Neutrophil (primary cell): ENCODE data around the gene NPLOC4.

Experiments used
- H3K27ac ChIP-seq: fragments of 200-600 bp; sonication (generic); 2 replicates; pipeline ENCODE4 v1.5.1; 2016; ENCODE audit warnings: mild to moderate bottlenecking, moderate library complexity
- H3K27me3 ChIP-seq: fragments of 200-600 bp; sonication (generic); 2 replicates; pipeline ENCODE4 v1.6.0; 2016; ENCODE audit warnings: mild to moderate bottlenecking
- H3K36me3 ChIP-seq: fragments of 200-600 bp; sonication (generic); 2 replicates; pipeline ENCODE4 v1.5.1; 2017
- H3K4me1 ChIP-seq, 2 experiments: fragments of 200-600 bp in 1 of 2; sonication (generic) in 1 of 2; 1 replicate in 1 of 2; 2 replicates in 1 of 2; pipeline versions ENCODE4 v1.5.1 to v1.6.1; 2013 to 2016; ENCODE audit warnings: low read depth in 1 of 2, low read length in 1 of 2, mild to moderate bottlenecking in 1 of 2, moderate library complexity in 1 of 2; ENCODE audit not compliant: control insufficient read depth in 1 of 2, insufficient read depth in 1 of 2
- H3K4me3 ChIP-seq, 2 experiments: fragments of 200-600 bp in 1 of 2; sonication (generic) in 1 of 2; 1 replicate in 1 of 2; 2 replicates in 1 of 2; pipeline ENCODE4 v1.5.1; 2013 to 2016; ENCODE audit warnings: low read depth in 1 of 2, low read length in 1 of 2, mild to moderate bottlenecking in 1 of 2, moderate library complexity in 1 of 2
- H3K9me3 ChIP-seq: fragments of 200-600 bp; sonication (generic); 2 replicates; pipeline ENCODE4 v1.5.1; 2016
- TF ChIP-seq, protein P1 (sequence below): fragments of 200-600 bp; sonication (generic); IDR thresholded peaks from 2 replicates; pipeline ENCODE4 v1.5.1; 2016; ENCODE audit warnings: antibody characterized with exemption

The NPLOC4 gene

DNA sequence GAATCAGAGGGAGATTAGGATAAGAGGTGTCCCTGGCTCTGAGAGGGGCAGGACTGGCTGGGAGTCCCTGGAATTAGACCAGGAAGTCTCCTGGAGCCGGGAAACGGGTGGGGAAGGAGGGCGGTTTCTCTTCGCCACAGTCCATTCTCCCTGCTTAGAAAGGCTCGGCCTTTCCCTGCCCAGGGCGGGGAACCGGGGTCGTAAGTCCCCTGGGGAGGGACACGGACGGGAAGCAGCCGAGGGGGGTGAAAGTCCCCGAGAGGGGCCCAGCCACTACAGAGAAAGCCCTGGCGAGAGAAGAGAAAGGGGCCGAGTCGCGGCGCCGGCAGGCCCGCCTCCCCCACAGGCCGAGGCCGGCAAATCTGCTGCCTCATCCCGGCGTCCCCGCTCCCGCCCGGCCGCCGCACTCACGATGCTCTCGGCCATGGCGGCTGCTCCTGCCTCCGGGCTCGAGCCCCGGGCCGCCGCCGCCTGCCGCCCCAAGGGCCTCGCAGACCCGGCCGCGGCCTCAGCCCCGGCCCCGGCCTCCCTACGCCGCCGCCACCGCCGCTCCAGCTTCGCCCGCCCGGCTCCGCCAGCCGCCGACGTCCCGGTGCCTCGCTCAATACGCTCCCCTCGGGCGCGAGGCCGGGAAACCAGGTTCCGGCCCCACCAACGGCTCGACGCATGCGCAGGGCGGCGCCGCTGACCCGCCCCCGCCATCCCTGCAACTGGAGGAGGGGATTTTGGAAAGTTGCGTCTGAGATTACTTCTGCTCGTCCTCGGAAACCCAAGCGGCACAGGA, at the start of gene NPLOC4, which contains the start of gene TSPAN10:
TSS of gene NPLOC4 (minus strand) at position 608 of the 784 bp plus-strand sequence. CDS start at position 426, 182 bp downstream.
TSS of gene TSPAN10 (plus strand) at position 692 of the 784 bp plus-strand sequence. CDS start 5,217 bp downstream, outside the sequence.
- TF ChIP-seq, protein P1, sequence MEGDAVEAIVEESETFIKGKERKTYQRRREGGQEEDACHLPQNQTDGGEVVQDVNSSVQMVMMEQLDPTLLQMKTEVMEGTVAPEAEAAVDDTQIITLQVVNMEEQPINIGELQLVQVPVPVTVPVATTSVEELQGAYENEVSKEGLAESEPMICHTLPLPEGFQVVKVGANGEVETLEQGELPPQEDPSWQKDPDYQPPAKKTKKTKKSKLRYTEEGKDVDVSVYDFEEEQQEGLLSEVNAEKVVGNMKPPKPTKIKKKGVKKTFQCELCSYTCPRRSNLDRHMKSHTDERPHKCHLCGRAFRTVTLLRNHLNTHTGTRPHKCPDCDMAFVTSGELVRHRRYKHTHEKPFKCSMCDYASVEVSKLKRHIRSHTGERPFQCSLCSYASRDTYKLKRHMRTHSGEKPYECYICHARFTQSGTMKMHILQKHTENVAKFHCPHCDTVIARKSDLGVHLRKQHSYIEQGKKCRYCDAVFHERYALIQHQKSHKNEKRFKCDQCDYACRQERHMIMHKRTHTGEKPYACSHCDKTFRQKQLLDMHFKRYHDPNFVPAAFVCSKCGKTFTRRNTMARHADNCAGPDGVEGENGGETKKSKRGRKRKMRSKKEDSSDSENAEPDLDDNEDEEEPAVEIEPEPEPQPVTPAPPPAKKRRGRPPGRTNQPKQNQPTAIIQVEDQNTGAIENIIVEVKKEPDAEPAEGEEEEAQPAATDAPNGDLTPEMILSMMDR: no peak
- peak within 1 kb of the TSS; percentile 68 to 78 for H3K4me3 ChIP-seq
- H3K4me1 ChIP-seq: peaks cover 19 to 21% of the 10 kb centered on the region in 2 experiments
- no peaks in the 10 kb centered on the region for H3K9me3 ChIP-seq
- peak within 1 kb of the TSS; percentile 90 for H3K27ac ChIP-seq
- H3K36me3 ChIP-seq: no peaks in the 10 kb centered on the region
- H3K27me3 ChIP-seq: peaks cover 4% of the 10 kb centered on the region

DNA sequence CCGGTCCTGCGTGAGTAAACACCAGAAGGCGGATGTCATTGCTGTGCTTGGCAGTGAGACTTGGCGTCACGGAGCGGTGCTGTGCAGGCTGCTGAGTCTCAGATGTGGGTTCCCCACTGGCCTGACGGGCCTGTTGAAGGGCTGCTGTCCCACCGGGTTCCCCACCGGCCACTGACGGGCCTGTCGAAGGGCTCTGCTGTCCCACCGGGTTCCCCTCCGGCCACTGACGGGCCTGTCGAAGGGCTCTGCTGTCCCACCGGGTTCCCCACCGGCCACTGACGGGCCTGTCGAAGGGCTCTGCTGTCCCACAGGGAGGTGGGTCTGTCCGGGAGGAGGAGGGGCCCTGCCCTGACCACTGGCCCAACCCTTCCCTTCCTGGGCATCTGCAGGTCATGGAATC, 49.7 kb upstream of the NPLOC4 start:
- Histone ChIP-seq H3K27ac (no peak overlapping the region), H3K36me3 (peaks cover 66% of the 10 kb centered on the region), H3K4me1 (peaks cover 23 to 25% of the 10 kb centered on the region in 2 experiments), H3K9me3 (no peaks in the 10 kb centered on the region), H3K27me3 (no peaks in the 10 kb centered on the region), H3K4me3 (no peak overlapping the region)
- TF ChIP-seq, protein P1: no peak

DNA sequence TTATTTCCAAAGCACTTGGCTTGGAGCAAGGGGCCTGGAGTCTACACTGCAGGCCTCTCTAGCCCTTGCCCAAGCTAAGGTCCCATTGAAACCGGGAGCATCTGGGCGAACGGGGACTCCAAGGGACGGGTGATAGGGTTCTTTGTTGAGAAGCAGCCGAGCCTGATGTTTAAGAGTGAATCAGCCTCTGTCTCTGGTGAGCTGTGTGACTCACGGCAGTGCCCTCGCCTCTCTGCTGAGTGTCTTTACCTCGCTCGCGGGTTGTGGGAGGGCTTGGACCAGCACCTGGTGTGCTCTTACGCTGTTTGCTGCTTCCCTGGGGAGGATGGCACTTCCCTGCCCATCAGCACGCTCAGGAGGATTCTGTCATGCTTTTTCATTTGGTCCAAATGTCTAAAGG, 48.2 kb upstream of the NPLOC4 start:
- no peaks in the 10 kb centered on the region for H3K9me3 ChIP-seq
- no peaks in the 10 kb centered on the region for H3K27me3 ChIP-seq
- H3K36me3 ChIP-seq: peaks cover 51% of the 10 kb centered on the region
- TF ChIP-seq, protein P1: no peak
- H3K4me1 ChIP-seq: peaks cover 23 to 25% of the 10 kb centered on the region in 2 experiments
- peak overlapping the region; percentile 84 to 96 for H3K4me3 ChIP-seq
- H3K27ac ChIP-seq: no peak overlapping the region

DNA sequence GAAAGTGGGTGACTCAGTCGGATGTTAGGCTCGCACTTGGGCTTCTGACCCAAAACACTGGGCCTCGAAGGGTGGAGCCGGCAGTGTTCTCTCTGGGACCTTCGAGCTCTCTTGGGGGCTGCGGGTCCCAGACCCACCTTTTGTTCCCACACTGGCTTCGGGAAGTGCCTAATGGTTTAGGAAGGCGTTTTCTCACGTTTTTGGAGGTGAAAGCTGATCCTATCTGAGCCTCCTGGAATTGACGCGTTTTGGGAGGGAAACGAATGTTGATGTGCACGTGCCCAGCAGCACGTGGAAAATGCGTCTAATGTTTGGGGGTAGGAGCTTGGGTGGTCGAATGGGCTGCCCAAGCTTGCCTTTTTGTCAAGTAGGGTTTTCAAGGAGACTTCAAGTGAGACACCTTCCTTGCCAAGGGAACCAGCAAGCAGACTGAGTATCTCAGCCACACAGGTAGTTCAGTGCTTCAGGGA, 47.6 kb upstream of the NPLOC4 start:
- TF ChIP-seq, protein P1: no peak
- Histone ChIP-seq H3K36me3 (peaks cover 44% of the 10 kb centered on the region), H3K9me3 (no peaks in the 10 kb centered on the region), H3K27ac (peak overlapping the region; percentile 82), H3K4me3 (peak overlapping the region; percentile 84 to 96), H3K27me3 (no peaks in the 10 kb centered on the region), H3K4me1 (peaks cover 23 to 25% of the 10 kb centered on the region in 2 experiments)

DNA sequence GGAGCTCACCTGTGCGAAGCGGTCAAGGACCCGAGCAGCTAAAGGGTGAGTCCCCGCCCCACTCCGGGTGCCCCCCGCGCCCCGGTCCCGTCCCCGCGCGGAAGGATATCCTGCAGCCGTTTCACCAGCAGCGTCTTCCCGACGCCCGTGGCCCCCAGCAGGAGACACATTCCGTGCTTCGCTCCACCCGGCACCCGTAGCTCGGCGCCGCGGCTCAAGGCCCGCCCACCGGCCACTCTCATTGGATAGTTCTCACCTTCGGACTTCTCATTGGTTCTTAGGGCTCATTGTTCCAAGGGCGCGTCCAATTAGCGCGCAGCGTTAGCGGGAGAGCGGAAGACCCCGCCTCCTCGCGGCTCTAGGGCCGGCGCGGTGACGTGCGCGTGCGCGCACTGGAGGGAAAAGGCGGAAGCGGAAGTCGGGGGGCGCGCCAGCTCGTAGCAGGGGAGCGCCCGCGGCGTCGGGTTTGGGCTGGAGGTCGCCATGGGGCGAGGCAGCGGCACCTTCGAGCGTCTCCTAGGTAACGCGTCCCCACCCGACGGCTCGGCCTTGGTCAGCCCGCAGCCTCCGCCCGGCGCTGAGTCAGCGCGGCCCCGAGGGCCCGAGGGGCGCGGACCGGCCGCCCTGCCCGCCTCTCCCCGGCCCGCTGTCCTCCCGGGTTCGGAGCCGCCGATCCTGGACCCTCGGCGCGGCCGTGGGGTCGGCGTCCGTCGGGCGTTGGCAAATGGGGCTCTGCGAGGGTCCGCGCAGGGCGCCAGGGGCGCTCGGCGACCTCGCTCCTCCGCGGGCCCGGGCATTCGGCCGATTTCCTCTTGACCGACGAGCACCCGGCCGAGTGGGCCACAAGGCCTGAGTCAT, 46.9 kb upstream of the NPLOC4 start, which contains the start of the genes ARL16 and HGS:
TSS of gene ARL16 (minus strand) at position 214 of the 858 bp plus-strand sequence. CDS start at position 170, 44 bp downstream.
TSS of gene HGS (plus strand) at position 428 of the 858 bp plus-strand sequence. CDS start at position 484, 56 bp downstream.
- Histone ChIP-seq H3K4me1 (peaks cover 23 to 25% of the 10 kb centered on the region in 2 experiments), H3K4me3 (peak within 1 kb of the TSS; percentile 84 to 96), H3K27me3 (no peaks in the 10 kb centered on the region), H3K27ac (peak within 1 kb of the TSS; percentile 82), H3K36me3 (peaks cover 38% of the 10 kb centered on the region), H3K9me3 (no peaks in the 10 kb centered on the region)
- TF ChIP-seq, protein P1: peak; percentile 36
